ENCODE measurements around the gene PRRG1.

GRCh38 chrX:37367946-37368345, 18.8 kb downstream of the PRRG1 start:
- no peak for TF ChIP-seq CTCF (IDR thresholded peaks at IDR 0.05; ENCODE audit: low read depth, low read length)
- TF ChIP-seq EZH2phosphoT487 (IDR thresholded peaks at IDR 0.05; ENCODE audit: low read depth) = no peak
